ENCODE data around the gene CCDC81.
"Not testable (repeated sequence)": the region's sequence is repeated elsewhere in the genome, so short reads cannot be mapped to it uniquely, and the experiment has no call there.

The CCDC81 gene

GRCh38 chr11:86374586-86374985 is at the start of gene CCDC81:
TSS of gene CCDC81 (plus strand) at chr11:86374887. CDS start at chr11:86375164, 277 bp downstream.
- DNase-seq = no peak

GRCh38 chr11:86335131-86335767 is 39.4 kb upstream of the CCDC81 start:
- DNase-seq = no peak

- DNase-seq = no peak
Observed at GRCh38 chr11:86337227-86337626, 37.5 kb upstream of the CCDC81 start.

- DNase-seq = no peak
Observed at GRCh38 chr11:86341382-86341781, 33.3 kb upstream of the CCDC81 start.

GRCh38 chr11:86346513-86346912 is 28.2 kb upstream of the CCDC81 start:
- no peak for DNase-seq

GRCh38 chr11:86355256-86355655 is 19.4 kb upstream of the CCDC81 start:
- DNase-seq = no peak

DNA sequence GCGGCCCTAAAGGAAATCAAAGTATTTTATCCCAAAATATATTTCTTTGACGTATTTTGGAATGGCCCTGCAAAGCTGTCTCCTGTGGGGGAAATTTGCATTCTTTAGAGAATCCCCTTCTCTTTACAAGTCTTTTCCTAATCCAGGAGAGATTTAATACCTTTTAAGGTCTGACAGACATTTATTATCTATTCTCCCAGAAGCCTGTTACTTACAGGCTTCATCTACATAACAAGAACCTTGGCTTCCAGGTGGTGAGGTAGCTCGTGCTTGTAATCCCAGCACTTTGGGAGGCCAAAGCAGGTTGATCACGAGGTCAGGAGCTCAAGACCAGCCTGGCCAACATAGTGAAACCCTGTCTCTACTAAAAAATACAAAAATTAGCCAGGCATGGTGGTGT is 17.3 kb upstream of the CCDC81 start:
- DNase-seq = not testable (repeated sequence)

DNA sequence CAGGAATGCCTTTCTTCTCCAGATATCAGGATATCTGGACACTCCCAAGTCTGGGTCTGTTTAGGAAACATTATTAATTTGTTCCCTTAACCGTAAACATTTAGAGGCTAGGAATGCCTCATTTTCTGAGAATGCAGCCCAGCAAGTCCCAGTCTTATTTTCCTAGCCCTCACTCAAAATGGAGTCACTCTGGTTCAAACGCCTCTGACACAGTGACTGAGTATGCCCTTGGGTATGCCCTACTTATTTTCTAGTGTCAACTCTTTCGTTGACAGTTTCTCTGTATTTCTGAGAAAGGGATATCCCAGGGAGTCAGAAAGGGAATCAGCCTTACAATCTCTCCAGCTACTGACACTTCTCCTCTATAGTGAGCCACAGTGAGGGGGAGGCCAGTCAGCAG is 16.0 kb upstream of the CCDC81 start:
- DNase-seq = no peak

DNA sequence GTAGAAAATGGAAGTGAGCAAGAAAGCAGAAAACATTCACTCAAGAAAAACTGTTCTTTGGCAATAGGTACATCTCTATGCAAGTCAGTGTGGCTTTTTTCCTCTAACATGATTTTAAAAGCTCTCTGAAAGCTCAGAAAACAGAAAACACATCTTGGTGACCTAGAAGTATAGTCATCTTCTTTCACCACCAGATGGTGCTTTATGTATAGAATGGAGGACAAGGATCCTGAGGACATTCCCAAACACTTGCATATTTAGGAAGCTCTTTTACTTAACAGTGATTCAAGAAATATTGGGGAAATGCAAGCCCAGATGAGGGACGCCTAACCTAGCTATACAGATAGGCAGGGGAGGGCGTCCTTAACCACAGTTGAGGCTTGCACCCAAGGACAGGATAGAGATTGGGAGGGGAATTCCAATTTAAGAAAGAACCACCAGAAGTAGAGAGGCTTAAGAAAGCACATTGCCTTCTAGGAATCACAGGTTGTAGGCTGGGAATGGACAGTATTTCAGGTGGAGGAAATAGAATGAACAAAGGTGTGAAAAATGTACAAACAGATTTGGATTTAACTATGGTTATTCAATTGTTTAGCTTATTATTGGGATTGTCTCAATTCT is 13.8 kb upstream of the CCDC81 start:
- DNase-seq = no peak

DNA sequence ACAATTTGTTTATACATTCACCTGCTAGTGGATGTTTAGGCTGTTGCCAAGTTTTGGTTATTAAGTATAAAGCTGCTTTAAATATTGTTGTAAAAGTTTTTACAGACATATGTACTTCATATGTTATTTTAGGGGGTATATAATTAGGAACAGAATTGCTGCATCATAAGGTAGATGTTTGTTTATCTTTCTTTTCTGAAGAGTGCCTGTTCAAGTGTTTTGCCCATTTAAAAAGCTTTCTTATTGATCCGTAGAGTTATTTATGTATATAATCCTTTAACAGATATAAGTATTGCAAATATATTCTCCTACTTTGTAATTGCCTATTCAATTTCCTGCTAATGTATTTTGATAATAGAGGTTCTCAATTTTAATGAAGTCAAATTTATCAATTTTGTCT is 11.3 kb upstream of the CCDC81 start:
- no peak for DNase-seq

DNA sequence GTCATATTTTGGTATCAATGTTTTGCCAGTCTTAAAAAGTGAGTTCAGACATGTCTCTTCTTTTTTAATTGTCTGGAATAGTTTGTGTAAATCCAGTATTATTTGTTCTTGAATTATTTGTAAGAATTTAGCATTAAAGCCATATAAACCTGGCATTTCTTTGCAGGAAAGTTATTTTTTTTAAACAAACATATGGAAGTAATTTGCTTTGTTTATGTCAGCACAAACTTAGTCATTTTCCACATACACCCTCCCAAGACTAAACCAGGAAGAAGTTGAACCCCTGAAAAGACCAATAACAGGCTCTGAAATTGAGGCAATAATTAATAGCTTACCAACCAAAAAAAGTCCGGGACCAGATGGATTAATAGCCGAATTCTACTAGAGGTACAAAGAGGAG is 9.1 kb upstream of the CCDC81 start:
- no peak for DNase-seq

GRCh38 chr11:86369668-86370067 is 5.0 kb upstream of the CCDC81 start:
- no peak for DNase-seq

- DNase-seq = no peak
Observed at GRCh38 chr11:86370171-86370570, 4.5 kb upstream of the CCDC81 start.

DNA sequence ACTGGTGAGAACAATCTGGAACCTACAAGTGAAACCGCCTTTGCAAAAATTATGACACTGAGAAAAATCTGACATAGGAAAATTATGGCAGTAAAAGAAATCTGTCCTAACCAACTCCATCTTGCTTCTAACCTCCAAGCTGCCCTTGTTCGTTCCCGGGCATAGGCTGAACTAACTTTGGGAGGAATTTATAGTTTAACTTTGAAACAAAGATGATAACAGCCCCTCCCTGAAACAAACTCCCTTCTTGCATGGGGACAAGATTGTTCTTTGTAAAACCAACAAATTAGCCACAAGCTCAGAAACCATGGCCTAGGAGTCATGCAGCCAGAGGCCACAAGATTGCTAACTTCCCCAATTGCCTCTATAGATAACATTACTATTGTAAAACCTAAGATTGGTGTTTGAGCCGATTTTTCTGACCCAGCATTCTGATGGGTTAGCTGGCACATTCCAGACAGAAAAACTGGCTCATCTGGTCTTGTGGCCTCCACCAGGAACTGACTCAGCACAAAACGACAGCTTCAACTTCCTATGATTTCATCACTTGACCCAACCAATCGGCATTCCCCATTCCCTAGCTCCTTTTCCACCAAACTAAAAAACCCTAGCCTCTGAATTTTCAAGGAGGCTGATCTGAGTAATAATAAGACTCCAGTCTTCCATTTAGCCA is 3.6 kb upstream of the CCDC81 start:
- no peak for DNase-seq

GRCh38 chr11:86372041-86372440 is 2.6 kb upstream of the CCDC81 start:
- DNase-seq = no peak

- no peak for DNase-seq
Observed at GRCh38 chr11:86372586-86372985, 2.1 kb upstream of the CCDC81 start.

- DNase-seq = no peak
Observed at GRCh38 chr11:86374069-86374468, 618 bp upstream of the CCDC81 start.

- no peak for DNase-seq
Observed at GRCh38 chr11:86377972-86378371, 3.3 kb downstream of the CCDC81 start.

DNA sequence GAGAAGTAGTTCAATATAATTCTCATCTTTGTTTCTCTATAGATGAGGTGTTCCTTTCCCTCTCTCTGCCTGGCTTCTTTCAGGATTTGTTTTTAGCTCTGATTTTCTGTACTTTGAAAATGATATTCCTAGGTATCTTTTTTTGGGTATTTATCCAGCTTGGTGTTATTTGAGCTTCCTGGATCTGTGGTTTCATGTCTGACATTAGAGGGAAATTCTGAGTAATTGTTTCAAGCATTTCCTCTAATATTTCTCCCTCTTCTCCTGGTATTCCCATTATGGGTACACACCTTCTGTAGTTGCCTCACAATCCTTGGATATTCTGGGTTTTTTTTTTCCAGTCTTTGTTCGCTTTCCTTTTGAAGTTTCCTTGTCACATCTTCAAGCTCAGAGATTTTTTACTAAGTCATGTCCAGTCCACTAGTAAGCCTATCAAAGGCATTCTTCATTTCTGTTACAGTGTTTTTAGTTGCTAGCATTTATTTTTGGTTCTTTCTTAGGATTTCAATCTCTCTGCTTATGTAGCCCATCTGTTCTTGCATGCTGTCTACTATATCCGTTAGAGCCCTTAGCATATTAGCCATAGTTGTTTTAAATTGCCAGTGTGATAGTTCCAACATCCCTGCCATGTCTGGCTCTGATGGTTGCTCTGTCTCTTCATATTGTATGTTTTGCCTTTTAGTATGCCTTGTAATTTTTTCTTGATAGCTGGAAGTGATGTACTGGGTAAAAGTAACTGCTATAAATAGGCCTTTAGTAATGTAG is 5.8 kb downstream of the CCDC81 start:
- DNase-seq = no peak

GRCh38 chr11:86383041-86383955 is 8.6 kb downstream of the CCDC81 start:
- no peak for DNase-seq

- no peak for DNase-seq
Observed at GRCh38 chr11:86386283-86386682, 11.6 kb downstream of the CCDC81 start.

- DNase-seq = no peak
Observed at GRCh38 chr11:86386746-86387145, 12.1 kb downstream of the CCDC81 start.

DNA sequence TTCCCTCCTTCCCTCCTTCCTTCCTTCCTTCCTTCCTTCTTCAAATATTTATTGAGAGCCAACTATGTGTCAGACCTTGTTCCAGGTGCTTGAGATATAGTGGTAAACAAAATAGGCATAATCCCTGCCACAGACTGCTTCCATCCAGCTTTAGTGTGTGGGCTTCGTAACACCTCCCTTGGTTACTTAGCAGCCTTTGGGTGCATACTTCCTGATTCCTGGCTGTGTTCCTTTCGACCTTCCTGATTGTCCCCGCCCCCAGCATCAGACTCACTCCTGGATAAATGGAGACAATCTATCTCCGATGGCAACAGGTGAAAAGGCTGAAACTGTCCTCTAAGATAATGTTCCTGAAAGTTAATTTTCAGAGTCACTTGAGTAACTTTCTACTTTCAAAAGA is 13.5 kb downstream of the CCDC81 start:
- no peak for DNase-seq
